Tibial nerve (tissue), 4 donors: ENCODE data around the gene NUP214. TPM values are rescaled to one million over a fixed set of nuclear protein-coding genes. Genes with fewer than 3 reads are reported as not detected.

Source experiments
- DNase-seq, 2 donors: peaks; one replicate each; pipeline ENCODE4 v3.0.0-alpha.2; 2019; ENCODE audit warnings: low spot score in 2 of 2
- H3K27ac ChIP-seq, 4 donors: fragments of 200-600 bp; sonication (generic) in 3 of 4; one replicate each; pipeline ENCODE4 v1.5.1; 2017 to 2019; ENCODE audit warnings: mild to moderate bottlenecking in 1 of 4
- H3K27me3 ChIP-seq, 2 donors: fragments of 200-600 bp; sonication (generic) in 1 of 2; one replicate each; pipeline versions ENCODE4 v1.5.1 to v1.6.0; 2017 to 2019
- H3K36me3 ChIP-seq, 3 donors: fragments of 200-600 bp; sonication (generic); one replicate each; pipeline ENCODE4 v1.5.1; 2018 to 2019
- H3K4me1 ChIP-seq, 4 donors: fragments of 200-600 bp; sonication (generic) in 3 of 4; one replicate each; pipeline ENCODE4 v1.5.1; 2017 to 2019
- H3K4me3 ChIP-seq, 4 donors: fragments of 200-600 bp; sonication (generic) in 3 of 4; one replicate each; pipeline ENCODE4 v1.5.1; 2017 to 2019; ENCODE audit warnings: mild to moderate bottlenecking in 1 of 4, moderate library complexity in 1 of 4
- H3K9me3 ChIP-seq, 4 donors: fragments of 200-600 bp; sonication (generic) in 3 of 4; one replicate each; pipeline ENCODE4 v1.5.1; 2017 to 2019
- EP300 ChIP-seq, 2 donors: sonication (generic); formaldehyde crosslinking; IDR thresholded peaks; one replicate each; pipeline ENCODE4 v1.6.1; 2017; ENCODE audit warnings: antibody characterized with exemption in 2 of 2, mild to moderate bottlenecking in 1 of 2
- POLR2A ChIP-seq, 2 donors: fragments of 450-650 bp; IDR thresholded peaks; one replicate each; pipeline ENCODE4 v1.6.1; 2017; ENCODE audit warnings: antibody characterized with exemption in 2 of 2, mild to moderate bottlenecking in 2 of 2, moderate library complexity in 2 of 2
- WGBS, 2 donors: methylation state at CpG; one replicate each; pipeline ENCODE4 v1.1.5; 2018; 5-methylcytosine and 5-hydroxymethylcytosine counted together
- total RNA-seq, 4 donors: library from RNA; depleted of rRNA; stranded (reverse); fragments of >200 nt; gene quantifications; one replicate each; pipeline ENCODE4 v1.1.0, GENCODE V29; 2016
- TF ChIP-seq, protein P1 (sequence below), 5 experiments: fragments of 200-600 bp in 3 of 5; fragments of 450-650 bp in 2 of 5; sonication (generic) in 3 of 5; IDR thresholded peaks; one replicate each; pipeline ENCODE4 v1.5.1; 2016 to 2019; ENCODE audit warnings: antibody characterized with exemption in 5 of 5, mild to moderate bottlenecking in 3 of 5, moderate library complexity in 2 of 5

The NUP214 gene
- total RNA-seq, 4 donors from 2014 or later: 39.8 to 94.2 (median 70.2) TPM

GRCh38 chr9:131279196-131279862, 153.9 kb downstream of the NUP214 start:
- Histone ChIP-seq H3K9me3 (no peaks in the 10 kb centered on the region), H3K4me1 (peaks cover 0 to 28% (median 3%) of the 10 kb centered on the region in 4 donors), H3K27ac (no peak overlapping the region), H3K4me3 (no peak overlapping the region), H3K36me3 (no peaks in the 10 kb centered on the region), H3K27me3 (peaks cover 0 to 53% of the 10 kb centered on the region in 2 donors)
- 66 to 72% methylated on average over 11 of the region's 11 CpGs for WGBS, 2 donors
- DNase-seq: no peak
- TF ChIP-seq POLR2A (IDR thresholded peaks at IDR 0.05): no peak
- TF ChIP-seq EP300 (IDR thresholded peaks at IDR 0.05): no peak

- Histone ChIP-seq H3K9me3 (no peaks in the 10 kb centered on the region), H3K27me3 (peaks cover 0 to 53% of the 10 kb centered on the region in 2 donors), H3K4me1 (peaks cover 0 to 28% (median 3%) of the 10 kb centered on the region in 4 donors), H3K4me3 (no peak overlapping the region), H3K27ac (no peak overlapping the region), H3K36me3 (no peaks in the 10 kb centered on the region)
- 54 to 66% methylated on average over 18 of the region's 19 CpGs for WGBS, 2 donors
- no peak for DNase-seq
- TF ChIP-seq EP300 (IDR thresholded peaks at IDR 0.05): no peak
- TF ChIP-seq, protein P1, sequence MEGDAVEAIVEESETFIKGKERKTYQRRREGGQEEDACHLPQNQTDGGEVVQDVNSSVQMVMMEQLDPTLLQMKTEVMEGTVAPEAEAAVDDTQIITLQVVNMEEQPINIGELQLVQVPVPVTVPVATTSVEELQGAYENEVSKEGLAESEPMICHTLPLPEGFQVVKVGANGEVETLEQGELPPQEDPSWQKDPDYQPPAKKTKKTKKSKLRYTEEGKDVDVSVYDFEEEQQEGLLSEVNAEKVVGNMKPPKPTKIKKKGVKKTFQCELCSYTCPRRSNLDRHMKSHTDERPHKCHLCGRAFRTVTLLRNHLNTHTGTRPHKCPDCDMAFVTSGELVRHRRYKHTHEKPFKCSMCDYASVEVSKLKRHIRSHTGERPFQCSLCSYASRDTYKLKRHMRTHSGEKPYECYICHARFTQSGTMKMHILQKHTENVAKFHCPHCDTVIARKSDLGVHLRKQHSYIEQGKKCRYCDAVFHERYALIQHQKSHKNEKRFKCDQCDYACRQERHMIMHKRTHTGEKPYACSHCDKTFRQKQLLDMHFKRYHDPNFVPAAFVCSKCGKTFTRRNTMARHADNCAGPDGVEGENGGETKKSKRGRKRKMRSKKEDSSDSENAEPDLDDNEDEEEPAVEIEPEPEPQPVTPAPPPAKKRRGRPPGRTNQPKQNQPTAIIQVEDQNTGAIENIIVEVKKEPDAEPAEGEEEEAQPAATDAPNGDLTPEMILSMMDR (IDR thresholded peaks at IDR 0.05): no peak
- TF ChIP-seq POLR2A (IDR thresholded peaks at IDR 0.05): no peak
Measured at GRCh38 chr9:131279863-131280570, 154.6 kb downstream of the NUP214 start.

GRCh38 chr9:131280660-131281059, 155.3 kb downstream of the NUP214 start:
- peaks cover 0 to 28% (median 3%) of the 10 kb centered on the region in 4 donors for H3K4me1 ChIP-seq
- H3K4me3 ChIP-seq: no peak overlapping the region
- 82 to 84% methylated on average over 3 of the region's 3 CpGs for WGBS, 2 donors
- H3K27me3 ChIP-seq: peaks cover 0 to 47% of the 10 kb centered on the region in 2 donors
- TF ChIP-seq POLR2A (IDR thresholded peaks at IDR 0.05) (no peak), EP300 (IDR thresholded peaks at IDR 0.05) (no peak)
- TF ChIP-seq, protein P1 (IDR thresholded peaks at IDR 0.05): no peak
- no peak overlapping the region for H3K27ac ChIP-seq
- no peak for DNase-seq
- H3K9me3 ChIP-seq: no peaks in the 10 kb centered on the region
- no peaks in the 10 kb centered on the region for H3K36me3 ChIP-seq

GRCh38 chr9:131281119-131281965, 156.0 kb downstream of the NUP214 start:
- no peak for DNase-seq
- Histone ChIP-seq H3K27ac (no peak overlapping the region), H3K9me3 (no peaks in the 10 kb centered on the region), H3K27me3 (peaks cover 0 to 40% of the 10 kb centered on the region in 2 donors), H3K4me1 (peaks cover 0 to 24% (median 3%) of the 10 kb centered on the region in 4 donors), H3K4me3 (no peak overlapping the region), H3K36me3 (no peaks in the 10 kb centered on the region)
- TF ChIP-seq, protein P1 (IDR thresholded peaks at IDR 0.05): no peak
- no peak for TF ChIP-seq EP300 (IDR thresholded peaks at IDR 0.05)
- TF ChIP-seq POLR2A (IDR thresholded peaks at IDR 0.05): no peak
- WGBS, 2 donors: 77% methylated on average over 16 to 17 of the region's 17 CpGs

DNA sequence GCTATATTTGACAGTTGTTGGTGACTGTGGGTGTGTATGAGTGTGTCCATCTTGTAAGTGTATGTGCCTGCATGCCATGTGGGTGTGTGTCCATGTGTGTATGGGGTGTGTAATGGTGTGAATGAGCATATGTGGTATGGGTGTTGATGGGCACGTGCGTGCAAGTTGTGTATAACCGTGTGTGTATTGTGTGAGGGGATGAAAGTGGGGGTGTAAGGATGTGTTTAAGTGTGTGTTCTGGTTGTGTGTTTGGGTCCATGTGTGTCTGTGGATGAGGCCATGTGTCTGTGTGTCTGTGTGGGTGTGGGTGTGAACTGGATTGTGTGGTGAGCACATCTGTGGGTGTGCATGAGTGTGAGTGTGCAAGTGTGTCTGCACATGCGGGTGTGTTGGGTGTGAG, 156.8 kb downstream of the NUP214 start:
- no peak overlapping the region for H3K27ac ChIP-seq
- H3K27me3 ChIP-seq: peaks cover 0 to 38% of the 10 kb centered on the region in 2 donors
- no peak overlapping the region for H3K4me3 ChIP-seq
- TF ChIP-seq POLR2A (IDR thresholded peaks at IDR 0.05) (no peak), EP300 (IDR thresholded peaks at IDR 0.05) (no peak)
- TF ChIP-seq, protein P1 (IDR thresholded peaks at IDR 0.05): no peak
- H3K36me3 ChIP-seq: no peaks in the 10 kb centered on the region
- no peak for DNase-seq
- WGBS, 2 donors: 77 to 84% methylated on average over 4 of the region's 4 CpGs
- H3K9me3 ChIP-seq: no peaks in the 10 kb centered on the region
- H3K4me1 ChIP-seq: peaks cover 0 to 18% (median 3%) of the 10 kb centered on the region in 4 donors
